Measurements from ENCODE around the gene MED29.

DNA sequence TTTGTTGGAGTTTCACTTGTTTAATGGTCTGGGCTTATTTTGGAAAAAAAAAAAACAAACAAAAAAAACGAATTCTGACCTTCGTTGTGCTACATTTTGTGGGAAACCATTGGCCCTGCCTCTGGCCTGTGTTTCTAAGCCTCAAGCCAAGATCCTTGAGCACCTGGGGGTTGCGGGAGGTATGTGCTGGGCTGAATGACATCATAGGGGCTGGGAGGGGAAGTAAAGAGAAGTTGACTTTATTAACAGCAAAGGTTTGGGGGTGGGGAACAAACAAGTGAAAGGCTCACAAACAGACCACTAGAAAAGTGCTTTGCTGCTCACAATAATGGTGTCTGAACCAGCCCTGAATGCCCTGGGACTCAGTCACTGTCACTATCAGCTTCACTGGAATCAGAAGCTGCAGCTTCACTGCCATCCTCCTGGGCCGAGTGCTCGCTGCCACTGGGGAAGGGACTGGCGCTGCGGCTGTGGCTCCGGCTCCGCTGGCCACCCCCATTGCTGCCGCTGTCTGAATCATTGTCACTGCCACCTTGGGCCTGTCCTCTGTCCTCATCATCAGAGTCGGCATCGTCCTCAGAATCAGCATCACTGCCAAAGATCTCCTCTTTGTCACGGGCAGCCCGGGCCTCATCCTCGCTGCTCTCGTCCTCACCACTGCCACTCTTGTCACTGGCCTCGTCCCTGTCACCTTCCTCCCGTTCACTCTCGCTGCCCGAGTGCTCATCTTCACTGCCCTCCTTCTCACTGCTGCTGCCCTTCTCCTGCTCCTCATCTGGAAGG lies 5.4 kb upstream of the MED29 start:
- TF ChIP-seq EZH2 (IDR thresholded peaks at IDR 0.05; ENCODE audit: low read depth, unreplicated experiment) (no peak), POLR2AphosphoS5 (IDR thresholded peaks at IDR 0.05; ENCODE audit: low read depth) (no peak; the same call in 1 of the 2 replicates), CTCF (conservative IDR thresholded peaks at IDR 0.05; ENCODE audit: low read depth in 2 of 2) (no peak), REST (IDR thresholded peaks at IDR 0.05; ENCODE audit: unreplicated experiment) (no peak)
